HUDEP-2 (cell line): Measurements from ENCODE around the gene ZNF532.

Experiments
- DNase-seq, 76 experiments: peaks; one replicate each; lab custom pipeline; 2025; ENCODE audit not compliant: unreplicated experiment in 76 of 76; lab: John Stamatoyannopoulos, UW

ZNF532 gene

GRCh38 chr18:59026364-59026763 lies 161.7 kb downstream of the ZNF532 start:
- DNase-seq, result no peak

GRCh38 chr18:59026831-59027410 lies 162.2 kb downstream of the ZNF532 start:
- no peak for DNase-seq

- no peak for DNase-seq
These were observed 165.2 kb downstream of the ZNF532 start for GRCh38 chr18:59029663-59030429.

- no peak for DNase-seq
These were observed 167.6 kb downstream of the ZNF532 start for GRCh38 chr18:59032308-59032707.

- no peak for DNase-seq
These were observed 168.7 kb downstream of the ZNF532 start for GRCh38 chr18:59033359-59033758.

- DNase-seq, result no peak
These were observed 169.3 kb downstream of the ZNF532 start for GRCh38 chr18:59033974-59034373.

- no peak for DNase-seq
These were observed 170.9 kb downstream of the ZNF532 start for GRCh38 chr18:59035591-59035990.
